Ishikawa (cell line): ENCODE data around the gene ZNHIT3.

Source experiments
- YY1 ChIP-seq: IDR thresholded peaks from 2 replicates; pipeline ENCODE4 v1.6.1; 2012; ENCODE audit warnings: low read depth
- TF ChIP-seq, protein P1 (sequence below): IDR thresholded peaks from 2 replicates; pipeline ENCODE4 v1.6.1; 2012

DNA sequence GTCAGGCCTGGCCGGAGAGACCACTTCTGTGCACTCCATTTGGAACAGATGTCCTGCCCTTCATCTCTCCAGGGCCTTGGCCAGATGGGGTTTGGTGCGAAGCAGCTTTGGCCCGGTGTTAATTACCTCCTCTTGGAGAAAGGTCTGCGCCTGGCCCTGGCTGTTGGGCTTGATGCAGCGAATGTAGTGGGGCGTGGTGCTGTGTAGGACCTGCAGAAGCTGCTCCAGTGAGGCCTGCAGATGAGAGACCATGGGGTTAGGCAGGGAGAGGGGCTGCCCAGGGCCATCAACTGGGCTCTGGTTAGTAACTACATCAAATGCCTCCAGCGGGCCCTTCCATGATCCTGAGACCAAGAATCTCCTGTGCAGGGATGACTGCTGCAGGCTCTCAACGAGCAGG lies 18.7 kb downstream of the ZNHIT3 start:
- TF ChIP-seq, protein P1, sequence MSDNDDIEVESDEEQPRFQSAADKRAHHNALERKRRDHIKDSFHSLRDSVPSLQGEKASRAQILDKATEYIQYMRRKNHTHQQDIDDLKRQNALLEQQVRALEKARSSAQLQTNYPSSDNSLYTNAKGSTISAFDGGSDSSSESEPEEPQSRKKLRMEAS = no peak
- no peak for TF ChIP-seq YY1
